Tibial nerve (tissue), 3 donors: ENCODE measurements around the gene C1orf174.

Experiments used
- POLR2A ChIP-seq, 2 donors: fragments of 450-650 bp; IDR thresholded peaks; one replicate each; pipeline ENCODE4 v1.6.1; 2017; ENCODE audit warnings: antibody characterized with exemption in 2 of 2, mild to moderate bottlenecking in 2 of 2, moderate library complexity in 2 of 2
- TF ChIP-seq, protein P1 (sequence below), 5 experiments: fragments of 200-600 bp in 3 of 5; fragments of 450-650 bp in 2 of 5; sonication (generic) in 3 of 5; IDR thresholded peaks; one replicate each; pipeline ENCODE4 v1.5.1; 2016 to 2019; ENCODE audit warnings: antibody characterized with exemption in 5 of 5, mild to moderate bottlenecking in 3 of 5, moderate library complexity in 2 of 5

- TF ChIP-seq, protein P1, sequence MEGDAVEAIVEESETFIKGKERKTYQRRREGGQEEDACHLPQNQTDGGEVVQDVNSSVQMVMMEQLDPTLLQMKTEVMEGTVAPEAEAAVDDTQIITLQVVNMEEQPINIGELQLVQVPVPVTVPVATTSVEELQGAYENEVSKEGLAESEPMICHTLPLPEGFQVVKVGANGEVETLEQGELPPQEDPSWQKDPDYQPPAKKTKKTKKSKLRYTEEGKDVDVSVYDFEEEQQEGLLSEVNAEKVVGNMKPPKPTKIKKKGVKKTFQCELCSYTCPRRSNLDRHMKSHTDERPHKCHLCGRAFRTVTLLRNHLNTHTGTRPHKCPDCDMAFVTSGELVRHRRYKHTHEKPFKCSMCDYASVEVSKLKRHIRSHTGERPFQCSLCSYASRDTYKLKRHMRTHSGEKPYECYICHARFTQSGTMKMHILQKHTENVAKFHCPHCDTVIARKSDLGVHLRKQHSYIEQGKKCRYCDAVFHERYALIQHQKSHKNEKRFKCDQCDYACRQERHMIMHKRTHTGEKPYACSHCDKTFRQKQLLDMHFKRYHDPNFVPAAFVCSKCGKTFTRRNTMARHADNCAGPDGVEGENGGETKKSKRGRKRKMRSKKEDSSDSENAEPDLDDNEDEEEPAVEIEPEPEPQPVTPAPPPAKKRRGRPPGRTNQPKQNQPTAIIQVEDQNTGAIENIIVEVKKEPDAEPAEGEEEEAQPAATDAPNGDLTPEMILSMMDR (IDR thresholded peaks at IDR 0.05) = no peak
- TF ChIP-seq POLR2A (IDR thresholded peaks at IDR 0.05) = no peak
Observed at GRCh38 chr1:3948344-3948743, 48.3 kb upstream of the C1orf174 start.
